H1 (cell line): ENCODE measurements around the gene MST1R. TPM values are rescaled to one million over a fixed set of nuclear protein-coding genes. Genes with fewer than 3 reads are reported as not detected.

Source experiments
- CTCF ChIA-PET: fragments of 300-600 bp; sonication (Branson Sonifier 250); formaldehyde crosslinking; loops from one replicate; lab custom pipeline; 2021; ENCODE audit not compliant: partially characterized antibody; lab: Charles Lee
- POLR2A ChIA-PET: fragments of 300-600 bp; sonication (Branson Sonifier 250); formaldehyde crosslinking; loops from one replicate; lab custom pipeline; 2021; ENCODE audit warnings: inconsistent platforms; ENCODE audit not compliant: partially characterized antibody; lab: Charles Lee
- DNase-seq, 2 experiments: peaks; one replicate each; pipeline versions ENCODE4 v3.0.0 to v3.0.0-alpha.2; 2010 to 2022; ENCODE audit warnings: low spot score in 2 of 2, low read depth in 1 of 2, mixed read lengths in 1 of 2
- FAIRE-seq: peaks from 2 replicates; lab custom pipeline; 2011; peaks lifted over from hg19 to GRCh38; lab: Jason Lieb, UNC
- H2AFZ ChIP-seq: 2 replicates; pipeline ENCODE4 v1.8.1; 2012; ENCODE audit warnings: low read length, inconsistent platforms
- H2AK5ac ChIP-seq: 2 replicates; pipeline ENCODE4 v1.6.1; 2013; ENCODE audit warnings: low read depth, low read length
- H2BK120ac ChIP-seq: replicated peaks from 2 replicates; pipeline ENCODE3; 2013; ENCODE audit warnings: low read depth, low read length, inconsistent platforms
- H2BK12ac ChIP-seq: 2 replicates; pipeline ENCODE4 v1.6.1; 2013; ENCODE audit warnings: low read depth, low read length
- H2BK15ac ChIP-seq: 2 replicates; pipeline ENCODE4 v1.6.1; 2013; ENCODE audit warnings: low read length
- H2BK20ac ChIP-seq: 2 replicates; pipeline ENCODE4 v1.6.1; 2013; ENCODE audit warnings: low read length
- H2BK5ac ChIP-seq: 2 replicates; pipeline ENCODE4 v1.6.1; 2013; ENCODE audit warnings: low read depth, low read length
- H3K14ac ChIP-seq: 2 replicates; pipeline ENCODE4 v1.6.1; 2013; ENCODE audit warnings: inconsistent platforms; ENCODE audit not compliant: insufficient read length
- H3K18ac ChIP-seq: 2 replicates; pipeline ENCODE4 v1.6.1; 2013; ENCODE audit warnings: low read length; ENCODE audit errors: extremely low read depth
- H3K23ac ChIP-seq: 2 replicates; pipeline ENCODE4 v1.6.1; 2013; ENCODE audit warnings: inconsistent platforms; ENCODE audit not compliant: insufficient read length
- H3K23me2 ChIP-seq: 2 replicates; pipeline ENCODE4 v1.6.1; 2013; ENCODE audit warnings: low read depth, low read length
- H3K27ac ChIP-seq: 2 replicates; pipeline ENCODE4 v1.6.1; 2011; ENCODE audit warnings: low read depth, low read length, inconsistent platforms
- H3K27me3 ChIP-seq, 4 experiments: replicated peaks in 1 of 4; 1 replicate in 1 of 4; 2 replicates in 3 of 4; pipeline versions ENCODE4 v1.6.1 to v1.8.1; 2011 to 2013; ENCODE audit warnings: low read length in 3 of 4, mild to moderate bottlenecking in 3 of 4, inconsistent platforms in 2 of 4, mixed read lengths in 2 of 4, moderate library complexity in 1 of 4; ENCODE audit not compliant: control insufficient read depth in 3 of 4, insufficient read depth in 3 of 4; ENCODE audit errors: extremely low read depth in 1 of 4
- H3K36me3 ChIP-seq, 4 experiments: 2 replicates each; pipeline versions ENCODE4 v1.6.1 to v1.8.1; 2011 to 2013; ENCODE audit warnings: mild to moderate bottlenecking in 4 of 4, low read length in 3 of 4, moderate library complexity in 2 of 4, control low read depth in 1 of 4, inconsistent platforms in 1 of 4; ENCODE audit not compliant: insufficient read depth in 4 of 4, control insufficient read depth in 2 of 4
- H3K4ac ChIP-seq: replicated peaks from 2 replicates; pipeline ENCODE3; 2013; ENCODE audit warnings: low read length, low read depth, mixed read lengths, inconsistent platforms; ENCODE audit not compliant: insufficient read length
- H3K4me1 ChIP-seq, 4 experiments: replicated peaks in 1 of 4; 1 replicate in 1 of 4; 2 replicates in 3 of 4; pipeline versions ENCODE4 v1.6.1 to v1.8.1; 2011 to 2013; ENCODE audit warnings: low read length in 3 of 4, inconsistent platforms in 2 of 4, mixed read lengths in 1 of 4; ENCODE audit not compliant: insufficient read depth in 4 of 4, control insufficient read depth in 3 of 4
- H3K4me2 ChIP-seq, 2 experiments: 2 replicates each; pipeline versions ENCODE4 v1.6.1 to v1.8.1; 2011 to 2013; ENCODE audit warnings: low read depth in 2 of 2, low read length in 2 of 2, control low read depth in 1 of 2, inconsistent platforms in 1 of 2, mild to moderate bottlenecking in 1 of 2; ENCODE audit not compliant: insufficient read depth in 1 of 2
- H3K4me3 ChIP-seq, 4 experiments: fragments of 200-600, 300-600 bp in 1 of 4; sonication (generic), shearing (Covaris generic), sonication (Bioruptor Twin) in 1 of 4; 2 replicates each; pipeline versions ENCODE4 v1.5.1 to v1.8.1; 2011 to 2016; ENCODE audit warnings: low read length in 4 of 4, low read depth in 3 of 4, control low read depth in 2 of 4, inconsistent platforms in 2 of 4, mild to moderate bottlenecking in 2 of 4, mixed read lengths in 1 of 4, moderate library complexity in 1 of 4; ENCODE audit not compliant: insufficient read depth in 2 of 4; ENCODE audit errors: extremely low read depth in 1 of 4
- H3K56ac ChIP-seq: replicated peaks from 2 replicates; pipeline ENCODE3; 2013; ENCODE audit warnings: low read depth, mild to moderate bottlenecking, mixed read lengths, low read length, inconsistent platforms; ENCODE audit not compliant: insufficient read length
- H3K79me1 ChIP-seq: 2 replicates; pipeline ENCODE4 v1.6.1; 2013; ENCODE audit warnings: low read depth, low read length, control low read depth
- H3K79me2 ChIP-seq, 2 experiments: 2 replicates each; pipeline versions ENCODE4 v1.6.1 to v1.8.1; 2012 to 2013; ENCODE audit warnings: low read length in 2 of 2, mild to moderate bottlenecking in 2 of 2, inconsistent platforms in 1 of 2; ENCODE audit not compliant: insufficient read depth in 2 of 2, control insufficient read depth in 1 of 2
- H3K9ac ChIP-seq, 4 experiments: replicated peaks in 1 of 4; 1 replicate in 1 of 4; 2 replicates in 3 of 4; pipeline versions ENCODE4 v1.6.1 to v1.8.1; 2011 to 2013; ENCODE audit warnings: low read depth in 3 of 4, low read length in 3 of 4, control low read depth in 2 of 4, mild to moderate bottlenecking in 2 of 4, moderate library complexity in 2 of 4, inconsistent platforms in 1 of 4; ENCODE audit errors: extremely low read depth in 1 of 4
- H3K9me3 ChIP-seq, 2 experiments: 2 replicates each; pipeline versions ENCODE4 v1.6.1 to v1.8.1; 2012 to 2013; ENCODE audit warnings: mild to moderate bottlenecking in 2 of 2, moderate library complexity in 2 of 2, control low read depth in 1 of 2, inconsistent platforms in 1 of 2, low read depth in 1 of 2, low read length in 1 of 2, mixed read lengths in 1 of 2; ENCODE audit not compliant: insufficient read depth in 2 of 2
- H4K20me1 ChIP-seq, 2 experiments: replicated peaks in 1 of 2; 2 replicates each; pipeline versions ENCODE3 to v1.8.1; 2011 to 2013; ENCODE audit warnings: inconsistent platforms in 2 of 2, low read length in 2 of 2, mild to moderate bottlenecking in 1 of 2; ENCODE audit not compliant: insufficient read depth in 2 of 2, control insufficient read depth in 1 of 2
- H4K5ac ChIP-seq: 2 replicates; pipeline ENCODE4 v1.6.1; 2013; ENCODE audit warnings: low read length, low read depth, mixed read lengths, inconsistent platforms; ENCODE audit not compliant: insufficient read length
- H4K8ac ChIP-seq: 2 replicates; pipeline ENCODE4 v1.8.0; 2013; ENCODE audit warnings: mild to moderate bottlenecking, moderate library complexity, low read length, inconsistent platforms; ENCODE audit not compliant: insufficient read depth; ENCODE audit errors: extremely low read depth
- H4K91ac ChIP-seq: replicated peaks from 2 replicates; pipeline ENCODE3; 2013; ENCODE audit warnings: low read length, mixed read lengths, inconsistent platforms; ENCODE audit not compliant: insufficient read length
- ASH2L ChIP-seq: fragments of 200-600, 300-600 bp; sonication (generic); IDR thresholded peaks from one replicate; pipeline ENCODE4 v1.7.1; 2017; ENCODE audit warnings: low read length
- POU5F1 ChIP-seq: IDR thresholded peaks from 2 replicates; pipeline ENCODE4 v1.6.1; 2011; ENCODE audit warnings: low read depth, mild to moderate bottlenecking, low read length, moderate library complexity
- WGBS, 2 experiments: shearing (Covaris generic) in 1 of 2; methylation state at CpG; one replicate each; pipeline versions ENCODE4 v1.1.6 to v1.1.7; 2013 to 2015; ENCODE audit warnings: low lambda C conversion rate in 2 of 2, mixed read lengths in 2 of 2, inconsistent platforms in 1 of 2, low coverage in 1 of 2, missing lambda C conversion rate in 1 of 2; ENCODE audit not compliant: insufficient replicate concordance in 2 of 2, insufficient coverage in 1 of 2, insufficient read length in 1 of 2; ENCODE audit errors: extremely low coverage in 1 of 2, missing lambda C conversion rate in 1 of 2; 5-methylcytosine and 5-hydroxymethylcytosine counted together
- polyA plus RNA-seq, 7 experiments: library from polyadenylated mRNA; depleted of rRNA in 3 of 7; stranded (reverse) in 5 of 7; unstranded in 2 of 7; fragments of >200 nt in 5 of 7; fragments of 200-250 nt in 2 of 7; gene quantifications; 1 replicate in 5 of 7; 2 replicates in 1 of 7; 4 replicates in 1 of 7; pipeline versions ENCODE4 v1.2.1 to v1.2.3, GENCODE V29; 2011 to 2013; ENCODE audit warnings: missing spikeins in 2 of 7, mixed read lengths in 2 of 7
- total RNA-seq: library from RNA; stranded (reverse); fragmentation: NEBNext Ultra II Directional; extraction: Animal tissue kit (Norgen Biotek cat#: 25700); gene quantifications from 2 replicates; pipeline ENCODE4 v1.2.1, GENCODE V29; 2021

Gene MST1R
- total and polyA plus RNA-seq, 2 of the 8 experiments (the other 6 are each of a cell fraction or from before 2014, with no cell fraction given): 4.8 to 7.6 TPM

GRCh38 chr3:49855662-49856061 is 48.0 kb downstream of the MST1R start:
- Histone ChIP-seq H3K14ac (no peak overlapping the region), H3K79me1 (peaks cover 3% of the 10 kb centered on the region; the same call in 1 of the 2 replicates), H3K18ac (no peak overlapping the region), H4K20me1 (peaks cover 0 to 3% of the 10 kb centered on the region in 2 experiments), H2AFZ (no peak overlapping the region), H3K23ac (no peak overlapping the region), H3K23me2 (peaks cover 6% of the 10 kb centered on the region), H2BK5ac (no peak overlapping the region), H4K8ac (no peak overlapping the region), H2BK12ac (no peak overlapping the region), H2BK120ac (no peak overlapping the region), H3K4me2 (peak overlapping the region; percentile 90 to 93), H3K36me3 (peaks cover 6 to 15% (median 10%) of the 10 kb centered on the region in 4 experiments; a peak in 5 of 8 replicates), H3K27me3 (no peaks in the 10 kb centered on the region), H3K4me1 (peaks cover 0 to 7% (median 4%) of the 10 kb centered on the region in 4 experiments; a peak in 6 of 7 replicates), H3K79me2 (peaks cover 2 to 14% of the 10 kb centered on the region in 2 experiments; a peak in 3 of 4 replicates), H3K27ac (no peak overlapping the region), H2BK15ac (no peak overlapping the region), H3K9ac (peak overlapping the region in 3 of 4 experiments; percentile 72 to 89 (median 81); a peak in 6 of 7 replicates), H3K9me3 (no peaks in the 10 kb centered on the region), H4K91ac (no peak overlapping the region), H2AK5ac (no peak overlapping the region), H2BK20ac (no peak overlapping the region), H3K56ac (no peak overlapping the region), H4K5ac (no peak overlapping the region), H3K4ac (no peak overlapping the region), H3K4me3 (peak overlapping the region; percentile 79 to 96 (median 84))
- CTCF ChIA-PET: interaction anchor here (1.0 to 6.1 kb wide), 7 partner anchors 11 to 155 kb away, joined by 3 to 55 read pairs (median 5); partner anchors contain the start of gene AMIGO3
- TF ChIP-seq POU5F1: no peak
- TF ChIP-seq ASH2L: no peak
- POLR2A ChIA-PET: interaction anchor here (0.7 to 6.4 kb wide), 9 partner anchors 8 to 84 kb away, joined by 3 to 33 read pairs (median 4); partner anchors contain the start of genes CAMKV and RBM6
- 76% methylated on average over 5 of the region's 5 CpGs; no CpG with 5 or more reads in 1 of the 2 experiments for WGBS, 2 experiments
- FAIRE-seq (no peak), DNase-seq (no peak)
